Activated CD4-positive, alpha-beta T cell treated with anti-CD3 and anti-CD28 coated beads, Interleukin-2, amount 10 ng/mL, durations not matched to agents 7 days and 5 days (primary cell): ENCODE data around the gene MCM6. TPM values are rescaled to one million over a fixed set of nuclear protein-coding genes. Genes with fewer than 3 reads are reported as not detected.
A peak's percentile ranks its signal among the peaks of the same experiment; 100 is the strongest.

Experiments
- CTCF ChIA-PET: fragments of 350-600 bp; sonication (Branson Sonifier 250); formaldehyde crosslinking; loops from one replicate; lab custom pipeline; 2021; ENCODE audit warnings: antibody characterized with exemption; lab: Charles Lee
- POLR2A ChIA-PET: fragments of 350-600 bp; sonication (Branson Sonifier 250); formaldehyde crosslinking; loops from one replicate; lab custom pipeline; 2021; ENCODE audit warnings: antibody characterized with exemption; lab: Charles Lee
- DNase-seq: peaks from one replicate; pipeline ENCODE4 v3.0.0-alpha.2; 2020
- H3K27ac Mint-ChIP-seq: one replicate; pipeline ENCODE4 v1.8.0; 2021; ENCODE audit warnings: mild to moderate bottlenecking, moderate library complexity, mixed read lengths
- H3K27me3 Mint-ChIP-seq: one replicate; pipeline ENCODE4 v1.8.0; 2021; ENCODE audit warnings: mixed read lengths
- H3K36me3 Mint-ChIP-seq: one replicate; pipeline ENCODE4 v1.8.0; 2021; ENCODE audit warnings: low read depth, mixed read lengths
- H3K4me1 Mint-ChIP-seq: one replicate; pipeline ENCODE4 v1.8.0; 2021; ENCODE audit warnings: mixed read lengths
- H3K4me3 Mint-ChIP-seq: one replicate; pipeline ENCODE4 v1.8.0; 2021; ENCODE audit warnings: mild to moderate bottlenecking, moderate library complexity, mixed read lengths
- H3K9me3 Mint-ChIP-seq: one replicate; pipeline ENCODE4 v1.8.0; 2021; ENCODE audit warnings: mixed read lengths
- total RNA-seq, 2 experiments: library from RNA; stranded (reverse); gene quantifications; one replicate each; pipeline ENCODE4 v1.2.3, GENCODE V29; 2021

Gene MCM6
- total RNA-seq, 2 experiments from 2014 or later: 110 to 111 TPM

DNA sequence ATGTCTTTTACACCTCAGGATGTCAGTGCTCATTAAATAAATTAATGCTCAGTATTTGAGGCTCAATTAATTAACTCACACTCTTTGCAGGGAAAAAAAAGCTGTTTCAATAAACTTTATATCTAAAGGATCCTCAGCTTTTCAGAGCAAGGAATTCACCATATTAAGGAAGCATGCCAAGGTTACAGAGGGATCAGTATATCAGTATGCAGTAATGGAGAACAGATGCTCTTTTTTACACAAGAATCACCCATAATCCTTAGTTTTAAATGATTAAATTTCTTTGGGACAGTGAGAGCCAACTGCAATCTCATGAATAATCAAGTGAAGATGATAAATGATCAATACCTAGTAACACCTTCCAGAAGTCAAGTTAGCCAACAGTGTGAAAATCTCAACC, 24.4 kb downstream of the MCM6 start:
- Mint-ChIP-seq H3K27me3 (no peaks in the 10 kb centered on the region), H3K36me3 (peaks cover 59% of the 10 kb centered on the region), H3K27ac (no peak overlapping the region), H3K4me3 (no peak overlapping the region), H3K4me1 (peaks cover 10% of the 10 kb centered on the region), H3K9me3 (no peaks in the 10 kb centered on the region)
- ChIA-PET CTCF (interaction anchor here (1.1 to 1.2 kb wide), 2 partner anchors 12 to 15 kb away, joined by 3 read pairs; no protein-coding TSS in a partner anchor), POLR2A (interaction anchor here (0.5 kb wide), 1 partner anchor 10 kb away, joined by 4 read pairs; no protein-coding TSS in a partner anchor)
- no peak for DNase-seq

DNA sequence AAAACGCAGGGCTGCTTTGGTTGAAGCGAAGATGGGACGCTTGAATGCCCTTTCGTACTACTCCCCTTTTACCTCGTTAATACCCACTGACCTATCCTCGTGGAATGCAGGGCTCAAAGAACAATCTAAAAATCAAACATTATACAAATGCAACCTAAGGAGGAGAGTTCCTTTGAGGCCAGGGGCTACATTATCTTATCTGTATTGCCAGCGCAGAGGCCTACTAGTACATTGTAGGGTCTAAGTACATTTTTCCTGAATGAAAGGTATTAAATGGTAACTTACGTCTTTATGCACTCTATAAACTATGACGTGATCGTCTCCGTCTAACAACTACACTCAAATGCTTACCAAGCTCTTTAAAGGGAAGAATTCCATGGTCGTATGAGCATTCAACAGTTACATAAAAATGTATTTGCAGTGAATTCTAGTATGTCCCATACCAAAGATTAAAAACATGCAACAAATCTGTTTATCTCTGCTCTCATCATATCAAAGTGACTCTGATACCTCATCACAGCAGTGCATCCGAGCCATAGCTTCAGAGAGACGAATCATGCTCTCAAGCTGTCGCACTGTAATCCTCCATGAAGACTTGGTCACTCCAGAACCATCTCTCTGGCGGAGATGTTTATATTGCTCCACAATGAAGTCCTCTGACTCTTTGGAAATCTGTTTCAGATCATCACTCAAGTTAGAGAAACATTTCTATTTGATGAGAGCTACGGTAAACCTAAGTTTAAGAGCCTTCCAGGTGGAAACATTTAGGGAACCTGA, 25.2 kb downstream of the MCM6 start:
- no peak overlapping the region for H3K27ac Mint-ChIP-seq
- no peaks in the 10 kb centered on the region for H3K27me3 Mint-ChIP-seq
- CTCF ChIA-PET: interaction anchor here (1.1 to 1.2 kb wide), 2 partner anchors 13 to 16 kb away, joined by 3 read pairs; no protein-coding TSS in a partner anchor
- no peak overlapping the region for H3K4me3 Mint-ChIP-seq
- POLR2A ChIA-PET: interaction anchor here (0.5 kb wide), 1 partner anchor 10 kb away, joined by 4 read pairs; no protein-coding TSS in a partner anchor
- no peaks in the 10 kb centered on the region for H3K9me3 Mint-ChIP-seq
- H3K36me3 Mint-ChIP-seq: peaks cover 55% of the 10 kb centered on the region
- no peak for DNase-seq
- H3K4me1 Mint-ChIP-seq: peaks cover 10% of the 10 kb centered on the region

DNA sequence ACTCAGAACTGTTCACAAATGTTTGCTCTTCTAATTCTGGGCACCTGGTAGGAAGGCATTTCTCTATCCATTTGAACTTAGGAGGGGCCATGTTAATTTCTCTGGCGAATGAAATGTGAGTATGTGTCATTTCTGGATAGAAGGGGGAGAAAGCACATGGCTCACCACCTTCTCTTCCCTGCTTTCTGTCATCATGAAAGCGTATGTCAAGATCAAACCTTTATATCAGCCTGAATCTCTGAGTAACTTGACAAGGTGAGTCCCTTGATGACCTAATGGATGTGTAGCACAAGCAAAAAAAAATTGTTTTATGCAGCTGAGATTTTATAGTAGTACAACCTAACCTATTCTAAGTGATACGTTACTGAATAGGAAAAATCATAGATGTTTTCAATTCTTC, 27.2 kb downstream of the MCM6 start:
- CTCF ChIA-PET: interaction anchor here (0.6 kb wide), 1 partner anchor 82 kb away, joined by 3 read pairs; no protein-coding TSS in a partner anchor
- POLR2A ChIA-PET: no interaction called here
- no peak for DNase-seq
- no peaks in the 10 kb centered on the region for H3K27me3 Mint-ChIP-seq
- H3K9me3 Mint-ChIP-seq: no peaks in the 10 kb centered on the region
- H3K4me1 Mint-ChIP-seq: peaks cover 12% of the 10 kb centered on the region
- peaks cover 68% of the 10 kb centered on the region for H3K36me3 Mint-ChIP-seq
- no peak overlapping the region for H3K27ac Mint-ChIP-seq
- H3K4me3 Mint-ChIP-seq: no peak overlapping the region

DNA sequence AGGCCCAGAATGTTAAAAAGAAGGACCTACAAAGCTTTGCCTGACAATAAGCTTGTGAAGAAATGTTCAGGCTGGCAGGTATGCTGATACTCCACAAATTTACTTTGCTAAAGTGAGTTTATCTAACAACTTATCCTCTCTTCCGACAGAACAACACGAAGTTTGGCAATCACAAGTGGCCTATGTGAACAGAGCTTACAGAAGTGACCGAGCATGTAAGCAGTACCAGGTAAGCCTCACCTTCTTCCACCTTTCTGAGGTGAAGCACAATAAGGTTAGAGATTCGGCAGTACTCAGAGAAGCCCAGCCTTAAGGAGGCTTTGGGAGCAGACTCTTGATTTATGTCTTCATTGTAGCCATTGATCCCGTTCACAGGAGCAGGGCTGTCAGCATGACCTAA, 30.2 kb downstream of the MCM6 start:
- Mint-ChIP-seq H3K27me3 (no peaks in the 10 kb centered on the region), H3K27ac (no peak overlapping the region)
- POLR2A ChIA-PET: no interaction called here

DNA sequence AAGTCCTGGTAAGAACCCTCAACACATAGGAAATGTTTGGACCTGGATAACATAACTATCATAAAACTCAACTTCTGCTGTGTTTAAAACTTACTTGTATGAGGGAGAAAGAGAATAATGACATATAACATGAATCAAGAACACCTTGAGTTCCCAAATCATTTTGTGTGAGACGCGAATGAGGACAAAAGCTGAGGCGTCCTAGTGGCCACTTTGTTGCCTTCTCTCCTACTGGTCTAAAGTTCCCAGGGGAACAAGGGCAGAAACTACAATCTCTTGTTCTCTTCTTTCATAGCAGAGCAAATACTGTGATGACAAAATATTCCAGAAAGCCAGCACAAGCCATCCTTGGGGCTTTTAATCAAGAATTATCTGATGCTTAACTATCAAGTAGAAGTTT, 31.0 kb downstream of the MCM6 start:
- H3K27me3 Mint-ChIP-seq: no peaks in the 10 kb centered on the region
- ChIA-PET CTCF (interaction anchor here (1.4 kb wide), 1 partner anchor 14 kb away, joined by 5 read pairs; no protein-coding TSS in a partner anchor), POLR2A (no interaction called here)
- H3K36me3 Mint-ChIP-seq: peaks cover 65% of the 10 kb centered on the region
- no peak overlapping the region for H3K4me3 Mint-ChIP-seq
- no peaks in the 10 kb centered on the region for H3K9me3 Mint-ChIP-seq
- DNase-seq: no peak
- H3K4me1 Mint-ChIP-seq: peaks cover 35% of the 10 kb centered on the region
- H3K27ac Mint-ChIP-seq: no peak overlapping the region

More for the DNA sequence above, 30.2 kb downstream of the MCM6 start:
- CTCF ChIA-PET: interaction anchor here (1.4 to 1.5 kb wide), 2 partner anchors 9 to 11 kb away, joined by 3 read pairs; no protein-coding TSS in a partner anchor
- Mint-ChIP-seq H3K4me1 (peaks cover 28% of the 10 kb centered on the region), H3K9me3 (no peaks in the 10 kb centered on the region), H3K4me3 (no peak overlapping the region), H3K36me3 (peaks cover 69% of the 10 kb centered on the region)
- DNase-seq: no peak

DNA sequence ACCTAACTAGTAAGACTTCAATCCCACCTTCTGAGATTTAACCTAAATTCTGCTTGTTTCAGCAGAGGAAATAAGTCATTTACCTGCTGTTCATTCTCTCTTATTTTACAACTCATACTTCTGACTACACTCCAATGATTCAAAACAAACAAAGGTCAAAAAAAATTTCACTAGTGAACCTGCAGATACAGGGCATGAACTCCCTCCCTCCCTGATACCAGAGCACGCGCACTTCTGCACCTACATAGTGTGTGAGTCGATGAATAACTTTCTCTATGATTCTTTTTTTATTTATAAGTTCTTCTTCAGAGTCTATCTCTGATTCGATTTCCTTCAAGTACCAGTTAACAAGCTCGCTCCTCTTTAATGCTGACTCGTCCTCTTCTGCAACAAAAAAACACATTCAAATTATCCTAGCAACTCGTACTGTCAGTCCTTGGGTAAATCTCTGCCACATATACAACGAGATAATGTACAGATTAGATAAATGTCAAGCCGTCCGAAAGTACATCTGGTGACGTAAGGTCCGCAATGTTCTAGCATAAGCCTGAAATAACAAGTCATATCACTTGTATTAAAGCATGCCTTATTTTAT, 31.8 kb downstream of the MCM6 start:
- ChIA-PET POLR2A (no interaction called here), CTCF (interaction anchor here (1.1 to 1.4 kb wide), 2 partner anchors 11 to 15 kb away, joined by 3 to 5 read pairs; no protein-coding TSS in a partner anchor)
- Mint-ChIP-seq H3K36me3 (peaks cover 65% of the 10 kb centered on the region), H3K4me3 (no peak overlapping the region), H3K27ac (no peak overlapping the region), H3K9me3 (no peaks in the 10 kb centered on the region), H3K27me3 (no peaks in the 10 kb centered on the region), H3K4me1 (peaks cover 35% of the 10 kb centered on the region)
- no peak for DNase-seq

DNA sequence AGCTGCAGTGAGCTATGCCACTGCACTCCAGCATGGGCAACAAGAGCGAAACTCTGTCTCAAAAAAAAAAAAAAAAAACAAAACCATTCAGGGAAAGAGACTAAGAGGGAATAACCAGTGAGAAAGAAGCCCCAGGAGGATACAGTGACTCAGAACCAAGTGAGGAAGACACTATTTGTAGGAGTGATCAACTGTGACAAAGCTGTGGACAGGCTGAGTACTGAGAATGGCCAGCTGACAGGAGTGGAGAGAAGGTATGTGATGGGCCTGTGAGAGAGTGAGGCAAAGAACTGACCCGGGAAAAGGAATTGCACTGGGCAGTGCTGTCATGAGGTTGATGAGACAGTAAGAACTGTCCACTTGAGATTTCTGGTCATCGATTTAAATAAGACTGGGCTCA, 32.6 kb downstream of the MCM6 start:
- no peaks in the 10 kb centered on the region for H3K27me3 Mint-ChIP-seq
- H3K9me3 Mint-ChIP-seq: no peaks in the 10 kb centered on the region
- H3K4me1 Mint-ChIP-seq: peaks cover 31% of the 10 kb centered on the region
- peaks cover 58% of the 10 kb centered on the region for H3K36me3 Mint-ChIP-seq
- CTCF ChIA-PET: no interaction called here
- H3K4me3 Mint-ChIP-seq: no peak overlapping the region
- H3K27ac Mint-ChIP-seq: no peak overlapping the region
- POLR2A ChIA-PET: no interaction called here
- no peak for DNase-seq

DNA sequence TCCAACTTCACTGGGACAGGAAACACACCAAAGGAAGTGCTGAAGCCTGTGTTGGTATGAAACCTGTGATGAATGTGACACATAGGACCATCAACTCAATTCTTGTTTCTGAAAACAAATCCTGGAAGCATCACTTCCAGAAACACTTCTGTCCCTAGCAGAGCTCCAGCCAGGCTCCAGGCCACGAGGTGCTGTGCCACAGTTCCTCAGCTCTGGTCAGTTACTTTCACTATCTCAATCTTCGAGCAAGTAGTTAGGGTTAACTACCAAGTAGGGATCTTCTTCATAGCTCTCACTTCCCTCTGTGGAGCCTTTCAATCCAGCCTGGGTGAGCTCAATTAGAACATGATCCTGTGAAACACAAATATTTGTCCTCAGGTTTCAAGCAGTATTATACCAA, 35.6 kb downstream of the MCM6 start:
- DNase-seq: no peak
- no peak overlapping the region for H3K4me3 Mint-ChIP-seq
- no peaks in the 10 kb centered on the region for H3K9me3 Mint-ChIP-seq
- ChIA-PET POLR2A (no interaction called here), CTCF (interaction anchor here (0.6 to 1.4 kb wide), 3 partner anchors 14 to 85 kb away, joined by 3 to 7 read pairs (median 3); no protein-coding TSS in a partner anchor)
- H3K27me3 Mint-ChIP-seq: no peaks in the 10 kb centered on the region
- H3K27ac Mint-ChIP-seq: peak overlapping the region; percentile 58
- H3K36me3 Mint-ChIP-seq: peaks cover 56% of the 10 kb centered on the region
- peaks cover 41% of the 10 kb centered on the region for H3K4me1 Mint-ChIP-seq

DNA sequence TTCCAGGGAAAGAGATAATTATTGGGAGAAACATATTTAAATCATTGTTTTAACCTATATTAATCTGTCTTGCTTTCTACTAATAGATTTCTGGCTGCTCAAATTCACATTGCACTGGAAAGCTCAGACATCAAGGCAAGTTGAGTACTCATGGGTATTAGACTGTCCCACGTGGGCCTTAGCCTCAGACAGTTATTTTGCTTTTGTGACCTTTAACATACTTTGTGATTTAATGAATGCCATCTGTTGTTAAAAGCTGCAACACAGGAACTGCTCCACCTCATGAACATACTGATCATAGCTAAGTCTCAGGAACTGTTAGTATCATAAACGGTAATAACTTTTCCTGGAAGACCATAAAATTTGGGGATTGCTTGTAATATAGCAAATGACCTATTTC, 36.5 kb downstream of the MCM6 start:
- no peak overlapping the region for H3K4me3 Mint-ChIP-seq
- ChIA-PET CTCF (interaction anchor here (0.9 kb wide), 1 partner anchor 42 kb away, joined by 3 read pairs; no protein-coding TSS in a partner anchor), POLR2A (no interaction called here)
- H3K27ac Mint-ChIP-seq: no peak overlapping the region
- peaks cover 42% of the 10 kb centered on the region for H3K4me1 Mint-ChIP-seq
- H3K36me3 Mint-ChIP-seq: peaks cover 51% of the 10 kb centered on the region
- DNase-seq: no peak
- no peaks in the 10 kb centered on the region for H3K27me3 Mint-ChIP-seq
- no peaks in the 10 kb centered on the region for H3K9me3 Mint-ChIP-seq

DNA sequence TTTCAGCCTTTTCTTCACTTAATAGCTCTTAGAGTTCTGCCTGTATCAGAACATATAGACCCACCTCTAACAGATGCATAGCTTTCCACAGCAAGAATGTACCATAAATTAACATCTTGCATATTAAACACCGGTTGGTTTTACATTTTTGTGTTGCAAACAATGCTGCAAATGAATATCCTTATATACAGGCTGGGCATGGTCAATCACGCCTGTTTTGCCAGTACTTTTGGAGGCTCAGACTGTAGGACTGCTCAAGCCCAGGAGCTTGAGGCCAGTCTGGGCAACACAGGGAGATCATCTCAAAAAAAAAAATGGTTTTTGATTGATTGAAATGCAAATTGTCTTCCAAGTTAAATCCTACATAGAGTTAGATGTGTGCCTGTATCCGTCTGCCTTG, 37.7 kb downstream of the MCM6 start:
- ChIA-PET POLR2A (no interaction called here), CTCF (interaction anchor here (0.6 kb wide), 2 partner anchors 19 to 44 kb away, joined by 3 read pairs; no protein-coding TSS in a partner anchor)
- Mint-ChIP-seq H3K4me1 (peaks cover 39% of the 10 kb centered on the region), H3K36me3 (peaks cover 39% of the 10 kb centered on the region), H3K27ac (no peak overlapping the region), H3K9me3 (no peaks in the 10 kb centered on the region), H3K27me3 (no peaks in the 10 kb centered on the region), H3K4me3 (no peak overlapping the region)
- DNase-seq: no peak

DNA sequence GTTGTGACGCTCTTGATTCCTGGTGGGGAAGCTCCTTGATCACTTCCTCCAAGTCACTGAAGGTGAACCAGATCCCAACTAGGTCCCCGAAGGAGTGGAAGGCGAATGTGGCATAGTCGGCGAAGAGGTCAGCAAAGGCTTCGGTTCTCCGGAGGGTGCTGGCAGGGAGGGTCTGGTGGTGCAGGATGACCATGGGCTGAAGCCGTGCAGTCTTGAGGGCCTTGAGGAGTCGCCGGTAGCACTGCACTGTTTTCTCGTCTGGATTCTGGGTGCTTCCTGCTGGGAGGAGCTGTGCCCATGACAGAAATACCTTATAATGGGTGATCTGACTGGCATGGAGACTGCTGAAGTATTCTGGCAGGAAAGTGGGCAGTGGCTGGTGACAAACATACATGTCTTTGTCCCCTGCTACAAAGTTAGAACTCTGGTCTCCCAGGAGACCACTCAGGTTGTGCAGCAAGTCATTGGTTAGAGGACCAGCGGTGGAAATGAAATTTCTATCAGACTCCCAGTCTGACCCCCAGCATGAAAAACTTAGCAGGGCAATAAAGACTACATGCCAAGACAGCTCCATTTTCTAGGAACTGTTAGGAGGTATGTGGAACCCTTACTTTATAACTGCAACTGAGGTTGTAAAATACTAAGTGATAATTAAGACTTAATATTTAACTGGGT, 39.5 kb downstream of the MCM6 start, which contains the start of gene LCT:
TSS of gene LCT (minus strand) at position 589 of the 675 bp plus-strand sequence. CDS start at position 574, 15 bp downstream.
- CTCF ChIA-PET: no interaction called here
- Mint-ChIP-seq H3K36me3 (peaks cover 27% of the 10 kb centered on the region), H3K27ac (peak within 1 kb of the TSS; percentile 36)

DNA sequence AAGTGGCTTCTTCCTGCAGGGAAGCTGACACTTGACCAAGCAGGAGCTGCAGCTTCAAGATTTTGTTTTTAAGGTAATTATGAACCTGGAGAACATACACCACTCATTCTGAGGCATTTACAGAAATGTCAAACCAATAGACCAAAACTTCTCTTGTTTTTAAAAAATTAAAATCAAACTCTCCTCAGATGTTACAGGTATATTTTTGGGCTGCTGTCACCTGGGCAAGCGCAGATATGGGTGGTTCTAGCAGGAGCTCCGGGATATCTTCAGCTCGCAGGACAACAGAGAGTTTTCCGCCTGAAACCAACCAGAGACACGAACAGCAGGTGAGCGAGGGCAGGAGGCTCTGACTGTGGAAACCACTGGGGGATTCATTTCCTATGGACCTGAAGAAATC, 43.4 kb downstream of the MCM6 start:
- no peak overlapping the region for H3K27ac Mint-ChIP-seq
- peaks cover 12% of the 10 kb centered on the region for H3K4me1 Mint-ChIP-seq
- H3K9me3 Mint-ChIP-seq: no peaks in the 10 kb centered on the region
- POLR2A ChIA-PET: no interaction called here
- peaks cover 9% of the 10 kb centered on the region for H3K36me3 Mint-ChIP-seq
- DNase-seq: no peak
- no peak overlapping the region for H3K4me3 Mint-ChIP-seq
- CTCF ChIA-PET: interaction anchor here (0.8 to 1.3 kb wide), 3 partner anchors 9 to 35 kb away, joined by 3 to 6 read pairs (median 3); no protein-coding TSS in a partner anchor
- no peaks in the 10 kb centered on the region for H3K27me3 Mint-ChIP-seq

More for the DNA sequence above, 39.5 kb downstream of the MCM6 start, which contains the start of gene LCT:
- no peak within 1 kb of the TSS for H3K4me3 Mint-ChIP-seq
- peaks cover 30% of the 10 kb centered on the region for H3K4me1 Mint-ChIP-seq
- H3K27me3 Mint-ChIP-seq: no peaks in the 10 kb centered on the region
- no peaks in the 10 kb centered on the region for H3K9me3 Mint-ChIP-seq
- no peak for DNase-seq
- POLR2A ChIA-PET: no interaction called here
